Non-pigmented ciliary epithelial cell (primary cell): Measurements from ENCODE around the gene NPFFR2.
"Not testable (repeated sequence)": the region's sequence is repeated elsewhere in the genome, so short reads cannot be mapped to it uniquely, and the experiment has no call there.

Experiments
- DNase-seq: peaks from one replicate; pipeline ENCODE4 v3.0.0-alpha.2; 2010; ENCODE audit warnings: low read depth

NPFFR2 gene

GRCh38 chr4:72112514-72113156 lies 80.8 kb downstream of the NPFFR2 start:
- DNase-seq: peak; percentile 86

GRCh38 chr4:72118017-72118416 lies 86.2 kb downstream of the NPFFR2 start:
- DNase-seq: no peak

GRCh38 chr4:72119946-72120345 lies 88.1 kb downstream of the NPFFR2 start:
- peak; percentile 6 for DNase-seq

- DNase-seq: no peak
Measured at GRCh38 chr4:72128741-72129140, 96.9 kb downstream of the NPFFR2 start.

GRCh38 chr4:72136429-72136828 lies 104.6 kb downstream of the NPFFR2 start:
- DNase-seq: peak; percentile 14

- not testable (repeated sequence) for DNase-seq
Measured at GRCh38 chr4:72139997-72140396, 108.2 kb downstream of the NPFFR2 start.

- no peak for DNase-seq
Measured at GRCh38 chr4:72144241-72144640, 112.4 kb downstream of the NPFFR2 start.

- DNase-seq: no peak
Measured at GRCh38 chr4:72152731-72153130, 120.9 kb downstream of the NPFFR2 start.

GRCh38 chr4:72153634-72154033 lies 121.8 kb downstream of the NPFFR2 start:
- not testable (repeated sequence) for DNase-seq

GRCh38 chr4:72169285-72169684 lies 137.5 kb downstream of the NPFFR2 start:
- DNase-seq: not testable (repeated sequence)

- DNase-seq: no peak
Measured at GRCh38 chr4:72169861-72170260, 138.1 kb downstream of the NPFFR2 start.

- DNase-seq: no peak
Measured at GRCh38 chr4:72171761-72172160, 140.0 kb downstream of the NPFFR2 start.

- no peak for DNase-seq
Measured at GRCh38 chr4:72179342-72179741, 147.5 kb downstream of the NPFFR2 start.

GRCh38 chr4:72186714-72187113 lies 154.9 kb downstream of the NPFFR2 start:
- DNase-seq: no peak

GRCh38 chr4:72194046-72194445 lies 162.2 kb downstream of the NPFFR2 start:
- DNase-seq: no peak

- no peak for DNase-seq
Measured at GRCh38 chr4:72194453-72194852, 162.7 kb downstream of the NPFFR2 start.
